SH-SY5Y (cell line): ENCODE measurements around the gene PARP12.

Experiments
- GATA2 ChIP-seq: IDR thresholded peaks from 2 replicates; pipeline ENCODE4 v1.6.1; 2011; ENCODE audit warnings: mild to moderate bottlenecking, low read depth, low read length
- GATA3 ChIP-seq: IDR thresholded peaks from 2 replicates; pipeline ENCODE4 v1.6.1; 2011; ENCODE audit warnings: low read depth, mild to moderate bottlenecking, low read length, moderate library complexity

- no peak for TF ChIP-seq GATA2
- TF ChIP-seq GATA3: no peak
These were observed 53.0 kb downstream of the PARP12 start for GRCh38 chr7:140009735-140010134.
